HepG2 (cell line): ENCODE results near the gene TPR. TPM values are rescaled to one million over a fixed set of nuclear protein-coding genes. Genes with fewer than 3 reads are reported as not detected.

Experiments used
- ATAC-seq: fragments of 200-7000 bp; cut with Tn5 transposase; 3 replicates; pipeline ENCODE4 v1.9.1; 2020; ENCODE audit warnings: mild to moderate bottlenecking, moderate library complexity
- BruUV-seq: library from RNA; stranded (reverse); fragments of 400-500 nt; replicated peaks from 2 replicates; lab custom pipeline; 2021; lab: Mats Ljungman, UMichigan
- CTCF ChIA-PET: fragments of 300-600 bp; formaldehyde crosslinking; extraction: SDS; loops from one replicate; lab custom pipeline; 2021; ENCODE audit warnings: low total read pairs, inconsistent platforms, low intra/inter-chr PET ratio; lab: Yijun Ruan, JAX
- POLR2A ChIA-PET: fragments of 350-600 bp; sonication (Branson Sonifier 250); formaldehyde crosslinking; loops from one replicate; lab custom pipeline; 2020; ENCODE audit warnings: antibody characterized with exemption, inconsistent platforms; lab: Yijun Ruan, JAX
- DNase-seq: peaks from one replicate; pipeline ENCODE4 v3.0.0-alpha.2; 2015; ENCODE audit warnings: low spot score
- FAIRE-seq: peaks from 3 replicates; lab custom pipeline; 2011; peaks lifted over from hg19 to GRCh38; lab: Jason Lieb, UNC
- H2AFZ ChIP-seq: one replicate; pipeline ENCODE4 v1.6.1; 2011; ENCODE audit warnings: low read length, inconsistent platforms
- H3K27ac ChIP-seq: fragments of 300-600 bp; 3 replicates; pipeline ENCODE4 v1.8.0; 2011; ENCODE audit warnings: mixed run types, mild to moderate bottlenecking, mixed read lengths, low read length, inconsistent platforms; ENCODE audit not compliant: insufficient read depth; ENCODE audit errors: extremely low read length
- H3K27me3 ChIP-seq, 2 experiments: fragments of 200-600 bp in 1 of 2; 2 replicates in 1 of 2; 3 replicates in 1 of 2; pipeline versions ENCODE4 v1.6.0 to v1.8.0; 2011; ENCODE audit warnings: low read length in 2 of 2, mild to moderate bottlenecking in 2 of 2, moderate library complexity in 2 of 2, inconsistent platforms in 1 of 2; ENCODE audit not compliant: insufficient read depth in 2 of 2, control insufficient read depth in 1 of 2
- H3K36me3 ChIP-seq, 2 experiments: fragments of 200-600 bp in 1 of 2; replicated peaks in 1 of 2; 2 replicates in 1 of 2; 3 replicates in 1 of 2; pipeline versions ENCODE4 v1.5.1 to v1.8.0; 2011; ENCODE audit warnings: low read length in 2 of 2, inconsistent platforms in 1 of 2; ENCODE audit not compliant: insufficient read depth in 2 of 2, control insufficient read depth in 1 of 2
- H3K4me1 ChIP-seq: 2 replicates; pipeline ENCODE4 v1.5.1; 2012; ENCODE audit warnings: low read length, inconsistent platforms; ENCODE audit not compliant: insufficient read depth
- H3K4me2 ChIP-seq: 2 replicates; pipeline ENCODE4 v1.6.0; 2011; ENCODE audit warnings: low read depth, low read length, inconsistent platforms
- H3K4me3 ChIP-seq, 3 experiments: fragments of 200-600 bp in 1 of 3; sonication (generic), shearing (Covaris generic) in 1 of 3; replicated peaks in 1 of 3; 2 replicates each; pipeline ENCODE4 v1.5.1; 2011 to 2016; ENCODE audit warnings: low read length in 3 of 3, inconsistent platforms in 2 of 3, low read depth in 2 of 3, mild to moderate bottlenecking in 2 of 3, control low read depth in 1 of 3, mixed read lengths in 1 of 3; ENCODE audit not compliant: insufficient read depth in 1 of 3
- H3K79me2 ChIP-seq: one replicate; pipeline ENCODE4 v1.6.1; 2011; ENCODE audit warnings: low read length, inconsistent platforms; ENCODE audit not compliant: insufficient read depth
- H3K9ac ChIP-seq: 2 replicates; pipeline ENCODE4 v1.6.0; 2011; ENCODE audit warnings: mild to moderate bottlenecking, low read depth, low read length, inconsistent platforms; ENCODE audit not compliant: insufficient read depth
- H3K9me3 ChIP-seq: 2 replicates; pipeline ENCODE4 v1.5.1; 2012; ENCODE audit warnings: mild to moderate bottlenecking, low read length
- H4K20me1 ChIP-seq: 2 replicates; pipeline ENCODE4 v1.6.0; 2011; ENCODE audit warnings: inconsistent platforms, mild to moderate bottlenecking, low read length, moderate library complexity; ENCODE audit not compliant: insufficient read depth
- CENPX ChIP-seq: sonication (generic); formaldehyde crosslinking; IDR thresholded peaks from 2 replicates; pipeline ENCODE4 v1.9.0; 2021; ENCODE audit warnings: mild to moderate bottlenecking, missing genetic modification reagents, moderate library complexity
- IKZF4 ChIP-seq: sonication (generic); formaldehyde crosslinking; IDR thresholded peaks from 2 replicates; pipeline ENCODE4 v1.5.1; 2020; ENCODE audit warnings: borderline replicate concordance, mild to moderate bottlenecking, low read depth, missing genetic modification reagents; ENCODE audit errors: not compliant biosample characterization
- RNF2 ChIP-seq: fragments of 450-650 bp; conservative IDR thresholded peaks from 2 replicates; pipeline ENCODE4 v1.6.1; 2016; ENCODE audit warnings: low read depth
- TARDBP ChIP-seq: sonication (generic); formaldehyde crosslinking; IDR thresholded peaks from 2 replicates; pipeline ENCODE4 v1.8.0; 2022; ENCODE audit warnings: mild to moderate bottlenecking, missing genetic modification reagents
- TOE1 ChIP-seq: sonication (generic); formaldehyde crosslinking; IDR thresholded peaks from 2 replicates; pipeline ENCODE4 v1.4.0; 2020; ENCODE audit warnings: mild to moderate bottlenecking, missing genetic modification reagents
- ZBTB38 ChIP-seq: sonication (generic); formaldehyde crosslinking; IDR thresholded peaks from 2 replicates; pipeline ENCODE4 v1.5.1; 2020; ENCODE audit warnings: mild to moderate bottlenecking, missing genetic modification reagents
- ZNF180 ChIP-seq: sonication (generic); formaldehyde crosslinking; IDR thresholded peaks from 2 replicates; pipeline ENCODE4 v1.4.0; 2020; ENCODE audit warnings: low read depth, missing genetic modification reagents, borderline replicate concordance
- WGBS: methylation state at CpG from one replicate; pipeline ENCODE4 v1.1.6; 2017; ENCODE audit warnings: low lambda C conversion rate; 5-methylcytosine and 5-hydroxymethylcytosine counted together
- in situ Hi-C: cut with HindIII; loops from 2 replicates; pipeline ENCODE4 v1.10.0; 2017; ENCODE audit warnings: low pct_unique_long_range_greater_than_20kb; ENCODE audit not compliant: extremely low pct_ligation_motif_present
- intact Hi-C: fragments of 100-400 bp; cut with micrococcal nuclease; formaldehyde crosslinking; loops from one replicate; pipeline ENCODE4 v1.10.0; 2022; ENCODE audit not compliant: unreplicated experiment
- polyA plus RNA-seq, 8 experiments: library from polyadenylated mRNA; depleted of rRNA in 3 of 8; stranded (reverse) in 7 of 8; unstranded in 1 of 8; fragments of >200 nt; fragmentation: Illumina TruSeq in 4 of 8; extraction: Trizol in 4 of 8; gene quantifications; 2 replicates each; pipeline versions ENCODE4 v1.2.1 to v1.2.3, GENCODE V29; 2011 to 2016; ENCODE audit warnings: low read depth in 4 of 8, missing spikeins in 1 of 8, mixed read lengths in 1 of 8; ENCODE audit not compliant: insufficient read depth in 1 of 8
- total RNA-seq, 5 experiments: library from RNA; depleted of rRNA; stranded (reverse); fragments of >200 nt; fragmentation: Illumina TruSeq; extraction: Trizol; gene quantifications; 2 replicates each; pipeline ENCODE4 v1.2.3, GENCODE V29; 2016; ENCODE audit warnings: low read depth in 1 of 5
- TF ChIP-seq, protein P1 (sequence below): sonication (generic); formaldehyde crosslinking; IDR thresholded peaks from 2 replicates; pipeline ENCODE4 v1.4.0; 2020; ENCODE audit warnings: missing genetic modification reagents, borderline replicate concordance

Gene TPR
- total and polyA plus RNA-seq, 2 of the 13 experiments (the other 11 are each of a cell fraction or from before 2014, with no cell fraction given) = 78.9 to 81.7 TPM

DNA sequence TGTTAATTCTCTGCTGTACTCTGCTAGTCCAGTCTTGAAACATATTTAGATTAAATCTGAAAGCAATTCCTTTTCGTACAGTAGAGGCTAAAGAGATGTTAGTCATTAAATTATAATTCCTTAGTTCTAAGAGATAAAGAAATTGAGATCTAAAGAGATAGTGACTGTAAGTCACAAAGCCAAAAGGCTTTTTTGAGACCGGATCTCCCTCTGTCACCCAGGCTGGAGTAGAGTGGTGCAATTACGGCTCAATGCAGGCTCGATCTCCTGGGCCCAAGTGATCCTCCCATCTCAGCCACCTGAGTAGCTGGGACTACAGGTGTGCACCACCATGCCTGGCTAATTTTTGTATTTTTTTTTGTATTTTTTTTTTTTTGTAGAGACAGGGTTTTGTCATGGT, 64.7 kb downstream of the TPR start:
- H3K4me3 ChIP-seq = no peak overlapping the region
- no peak overlapping the region for H2AFZ ChIP-seq
- POLR2A ChIA-PET = no interaction called here
- H4K20me1 ChIP-seq = no peaks in the 10 kb centered on the region
- no peak overlapping the region for H3K9ac ChIP-seq
- H3K4me1 ChIP-seq = no peaks in the 10 kb centered on the region
- no peaks in the 10 kb centered on the region for H3K27me3 ChIP-seq
- H3K4me2 ChIP-seq = no peak overlapping the region
- no peaks in the 10 kb centered on the region for H3K9me3 ChIP-seq
- H3K36me3 ChIP-seq = peaks cover 2 to 30% of the 10 kb centered on the region in 2 experiments; a peak in 4 of 5 replicates
- H3K79me2 ChIP-seq = no peaks in the 10 kb centered on the region
- CTCF ChIA-PET = no interaction called here
- TF ChIP-seq TOE1 (CRISPR knock-in tag) (no peak), RNF2 (no peak), IKZF4 (CRISPR knock-in tag) (no peak), ZNF180 (CRISPR knock-in tag) (no peak)
- TF ChIP-seq, all 625 proteins: peak for 0
- FAIRE-seq = no peak
- intact Hi-C loops = no loop called here
- DNase-seq = no peak
- BruUV-seq = no TSS peak
- H3K27ac ChIP-seq = no peak overlapping the region
- WGBS = 95% methylated on average over 4 of the region's 4 CpGs
- no peak; the same call in 2 of the 3 replicates for ATAC-seq
- in situ Hi-C loops = no loop called here

DNA sequence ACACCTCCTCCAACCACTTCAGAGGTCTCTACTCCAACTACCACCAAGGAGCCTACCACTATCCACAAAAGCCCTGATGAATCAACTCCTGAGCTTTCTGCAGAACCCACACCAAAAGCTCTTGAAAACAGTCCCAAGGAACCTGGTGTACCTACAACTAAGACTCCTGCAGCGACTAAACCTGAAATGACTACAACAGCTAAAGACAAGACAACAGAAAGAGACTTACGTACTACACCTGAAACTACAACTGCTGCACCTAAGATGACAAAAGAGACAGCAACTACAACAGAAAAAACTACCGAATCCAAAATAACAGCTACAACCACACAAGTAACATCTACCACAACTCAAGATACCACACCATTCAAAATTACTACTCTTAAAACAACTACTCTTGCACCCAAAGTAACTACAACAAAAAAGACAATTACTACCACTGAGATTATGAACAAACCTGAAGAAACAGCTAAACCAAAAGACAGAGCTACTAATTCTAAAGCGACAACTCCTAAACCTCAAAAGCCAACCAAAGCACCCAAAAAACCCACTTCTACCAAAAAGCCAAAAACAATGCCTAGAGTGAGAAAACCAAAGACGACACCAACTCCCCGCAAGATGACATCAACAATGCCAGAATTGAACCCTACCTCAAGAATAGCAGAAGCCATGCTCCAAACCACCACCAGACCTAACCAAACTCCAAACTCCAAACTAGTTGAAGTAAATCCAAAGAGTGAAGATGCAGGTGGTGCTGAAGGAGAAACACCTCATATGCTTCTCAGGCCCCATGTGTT, 66.6 kb downstream of the TPR start:
- no peak overlapping the region for H3K27ac ChIP-seq
- no peak overlapping the region for H2AFZ ChIP-seq
- intact Hi-C loops (no loop called here), in situ Hi-C loops (no loop called here)
- ChIA-PET POLR2A (no interaction called here), CTCF (no interaction called here)
- H3K9me3 ChIP-seq = no peaks in the 10 kb centered on the region
- H3K4me1 ChIP-seq = no peaks in the 10 kb centered on the region
- H4K20me1 ChIP-seq = no peaks in the 10 kb centered on the region
- no peak overlapping the region for H3K9ac ChIP-seq
- no peaks in the 10 kb centered on the region for H3K27me3 ChIP-seq
- ATAC-seq = no peak
- no TSS peak for BruUV-seq
- no peaks in the 10 kb centered on the region for H3K79me2 ChIP-seq
- H3K4me3 ChIP-seq = no peak overlapping the region
- DNase-seq = no peak
- WGBS = 93% methylated on average over 6 of the region's 6 CpGs
- H3K36me3 ChIP-seq = peaks cover 0 to 14% of the 10 kb centered on the region in 2 experiments; a peak in 2 of 5 replicates
- H3K4me2 ChIP-seq = no peak overlapping the region
- FAIRE-seq = no peak
- TF ChIP-seq TARDBP (CRISPR knock-in tag) (no peak), ZBTB38 (CRISPR knock-in tag) (no peak), CENPX (CRISPR knock-in tag) (no peak)
- TF ChIP-seq, protein P1, sequence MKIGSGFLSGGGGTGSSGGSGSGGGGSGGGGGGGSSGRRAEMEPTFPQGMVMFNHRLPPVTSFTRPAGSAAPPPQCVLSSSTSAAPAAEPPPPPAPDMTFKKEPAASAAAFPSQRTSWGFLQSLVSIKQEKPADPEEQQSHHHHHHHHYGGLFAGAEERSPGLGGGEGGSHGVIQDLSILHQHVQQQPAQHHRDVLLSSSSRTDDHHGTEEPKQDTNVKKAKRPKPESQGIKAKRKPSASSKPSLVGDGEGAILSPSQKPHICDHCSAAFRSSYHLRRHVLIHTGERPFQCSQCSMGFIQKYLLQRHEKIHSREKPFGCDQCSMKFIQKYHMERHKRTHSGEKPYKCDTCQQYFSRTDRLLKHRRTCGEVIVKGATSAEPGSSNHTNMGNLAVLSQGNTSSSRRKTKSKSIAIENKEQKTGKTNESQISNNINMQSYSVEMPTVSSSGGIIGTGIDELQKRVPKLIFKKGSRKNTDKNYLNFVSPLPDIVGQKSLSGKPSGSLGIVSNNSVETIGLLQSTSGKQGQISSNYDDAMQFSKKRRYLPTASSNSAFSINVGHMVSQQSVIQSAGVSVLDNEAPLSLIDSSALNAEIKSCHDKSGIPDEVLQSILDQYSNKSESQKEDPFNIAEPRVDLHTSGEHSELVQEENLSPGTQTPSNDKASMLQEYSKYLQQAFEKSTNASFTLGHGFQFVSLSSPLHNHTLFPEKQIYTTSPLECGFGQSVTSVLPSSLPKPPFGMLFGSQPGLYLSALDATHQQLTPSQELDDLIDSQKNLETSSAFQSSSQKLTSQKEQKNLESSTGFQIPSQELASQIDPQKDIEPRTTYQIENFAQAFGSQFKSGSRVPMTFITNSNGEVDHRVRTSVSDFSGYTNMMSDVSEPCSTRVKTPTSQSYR = no peak
